Ishikawa (cell line): ENCODE results near the gene CHN2.

Source experiments
- CEBPB ChIP-seq: IDR thresholded peaks from 2 replicates; pipeline ENCODE4 v1.6.1; 2012
- MAX ChIP-seq: IDR thresholded peaks from 2 replicates; pipeline ENCODE4 v1.6.1; 2012
- TCF12 ChIP-seq: IDR thresholded peaks from 2 replicates; pipeline ENCODE4 v1.6.1; 2012; ENCODE audit warnings: low read depth
- TF ChIP-seq, protein P1 (sequence below): IDR thresholded peaks from 2 replicates; pipeline ENCODE4 v1.6.1; 2012; ENCODE audit warnings: low read depth, mild to moderate bottlenecking

GRCh38 chr7:29444267-29444666 lies 249.7 kb downstream of the CHN2 start:
- TF ChIP-seq TCF12 (no peak), MAX (no peak), CEBPB (no peak)
- TF ChIP-seq, protein P1, sequence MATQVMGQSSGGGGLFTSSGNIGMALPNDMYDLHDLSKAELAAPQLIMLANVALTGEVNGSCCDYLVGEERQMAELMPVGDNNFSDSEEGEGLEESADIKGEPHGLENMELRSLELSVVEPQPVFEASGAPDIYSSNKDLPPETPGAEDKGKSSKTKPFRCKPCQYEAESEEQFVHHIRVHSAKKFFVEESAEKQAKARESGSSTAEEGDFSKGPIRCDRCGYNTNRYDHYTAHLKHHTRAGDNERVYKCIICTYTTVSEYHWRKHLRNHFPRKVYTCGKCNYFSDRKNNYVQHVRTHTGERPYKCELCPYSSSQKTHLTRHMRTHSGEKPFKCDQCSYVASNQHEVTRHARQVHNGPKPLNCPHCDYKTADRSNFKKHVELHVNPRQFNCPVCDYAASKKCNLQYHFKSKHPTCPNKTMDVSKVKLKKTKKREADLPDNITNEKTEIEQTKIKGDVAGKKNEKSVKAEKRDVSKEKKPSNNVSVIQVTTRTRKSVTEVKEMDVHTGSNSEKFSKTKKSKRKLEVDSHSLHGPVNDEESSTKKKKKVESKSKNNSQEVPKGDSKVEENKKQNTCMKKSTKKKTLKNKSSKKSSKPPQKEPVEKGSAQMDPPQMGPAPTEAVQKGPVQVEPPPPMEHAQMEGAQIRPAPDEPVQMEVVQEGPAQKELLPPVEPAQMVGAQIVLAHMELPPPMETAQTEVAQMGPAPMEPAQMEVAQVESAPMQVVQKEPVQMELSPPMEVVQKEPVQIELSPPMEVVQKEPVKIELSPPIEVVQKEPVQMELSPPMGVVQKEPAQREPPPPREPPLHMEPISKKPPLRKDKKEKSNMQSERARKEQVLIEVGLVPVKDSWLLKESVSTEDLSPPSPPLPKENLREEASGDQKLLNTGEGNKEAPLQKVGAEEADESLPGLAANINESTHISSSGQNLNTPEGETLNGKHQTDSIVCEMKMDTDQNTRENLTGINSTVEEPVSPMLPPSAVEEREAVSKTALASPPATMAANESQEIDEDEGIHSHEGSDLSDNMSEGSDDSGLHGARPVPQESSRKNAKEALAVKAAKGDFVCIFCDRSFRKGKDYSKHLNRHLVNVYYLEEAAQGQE: no peak
